ENCODE results near the gene FAM219B.
"Not testable (repeated sequence)": the region's sequence is repeated elsewhere in the genome, so short reads cannot be mapped to it uniquely, and the experiment has no call there.

The FAM219B gene

GRCh38 chr15:74906450-74907162 lies at the start of gene FAM219B:
TSS of gene FAM219B (minus strand) at chr15:74906851. CDS start at chr15:74906800, 51 bp downstream.
- peak; percentile 75 to 81 for DNase-seq (ENCODE audit: low read depth in 2 of 2)

- DNase-seq (ENCODE audit: low read depth in 2 of 2) = peak; percentile 50 to 58
Observed at GRCh38 chr15:74955796-74956647, 49.4 kb upstream of the FAM219B start.

DNA sequence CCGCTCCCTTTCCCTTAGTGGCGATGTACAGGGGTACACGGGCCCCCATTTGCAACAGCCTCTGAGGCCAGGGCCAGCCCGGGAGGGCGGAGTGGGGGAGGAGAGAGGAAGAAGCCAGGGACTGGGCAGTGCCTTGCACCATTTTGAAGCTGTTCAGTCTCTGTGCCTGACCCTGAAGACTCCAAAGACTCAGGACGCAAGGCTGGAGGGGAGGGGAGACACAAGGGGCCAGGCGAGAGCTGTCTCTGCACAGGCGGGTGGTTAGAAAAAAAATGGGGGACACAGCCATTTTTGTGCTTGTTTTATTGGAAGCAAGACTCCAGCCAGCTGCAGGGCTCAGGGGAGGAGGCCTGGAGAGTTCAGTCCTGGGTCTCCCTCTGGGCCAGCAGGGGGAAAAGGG lies 48.4 kb upstream of the FAM219B start:
- DNase-seq (ENCODE audit: low read depth in 2 of 2) = no peak

- no peak for DNase-seq (ENCODE audit: low read depth in 2 of 2)
Observed at GRCh38 chr15:74954515-74954914, 47.9 kb upstream of the FAM219B start.

DNA sequence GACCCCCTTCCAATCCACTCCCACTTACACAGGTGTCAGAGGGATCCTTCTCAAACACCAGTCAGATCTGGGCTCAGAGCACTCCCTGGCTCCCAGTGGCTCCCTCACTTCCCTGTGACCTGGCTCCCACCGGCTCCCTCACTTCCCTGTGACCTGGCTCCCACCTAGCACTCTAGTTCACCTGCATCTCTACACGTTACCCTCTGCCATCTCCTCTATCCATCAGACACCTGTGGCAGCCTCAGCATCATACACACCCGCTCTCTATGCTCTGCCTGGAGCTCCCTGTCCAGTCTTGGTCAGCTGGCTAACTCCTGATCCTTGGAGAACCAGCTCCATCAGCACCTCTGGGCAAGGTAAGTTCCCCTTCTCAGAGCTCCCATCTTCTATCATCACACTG lies 44.4 kb upstream of the FAM219B start:
- DNase-seq (ENCODE audit: low read depth in 2 of 2) = no peak

DNA sequence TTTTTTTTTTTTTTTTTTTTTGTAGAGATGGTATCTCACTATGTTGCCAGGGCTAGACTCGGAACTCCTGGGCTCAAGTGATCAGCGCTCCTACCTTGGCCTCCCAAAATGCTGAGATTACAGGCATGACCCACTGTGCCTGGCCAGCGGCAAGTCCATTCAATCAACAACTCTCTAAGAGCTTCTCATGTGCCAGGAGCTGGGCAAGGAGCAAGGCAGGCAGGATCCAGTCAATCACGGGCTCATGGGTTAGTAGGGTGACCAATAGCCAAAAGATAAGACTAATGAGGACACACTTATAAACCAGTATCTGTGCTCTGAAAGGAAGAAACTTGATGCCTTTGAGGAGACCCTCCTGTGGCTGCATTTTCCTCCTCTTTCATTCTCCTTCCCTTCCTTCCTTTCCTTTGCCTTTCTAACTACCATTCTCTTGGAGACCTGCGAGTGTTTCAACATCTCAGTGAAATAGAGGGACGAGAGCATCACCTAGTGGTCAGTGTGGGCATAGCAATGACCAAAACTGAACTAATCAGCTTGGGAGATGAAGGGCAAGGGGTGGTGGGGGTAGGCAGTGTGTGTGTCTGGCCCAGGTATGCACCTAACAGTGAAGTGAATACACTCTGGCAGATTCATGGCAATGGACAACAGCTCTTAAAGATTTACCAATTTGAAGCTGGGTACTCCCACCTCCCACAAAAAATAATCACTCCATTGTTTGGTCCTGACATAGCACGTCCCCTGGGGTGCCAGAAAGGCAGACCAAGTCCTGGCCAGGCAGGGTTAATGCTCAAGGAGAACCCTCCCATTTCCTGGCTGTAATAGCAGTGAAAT lies 43.6 kb upstream of the FAM219B start:
- DNase-seq (ENCODE audit: low read depth in 2 of 2) = peak; percentile 49 to 70

DNA sequence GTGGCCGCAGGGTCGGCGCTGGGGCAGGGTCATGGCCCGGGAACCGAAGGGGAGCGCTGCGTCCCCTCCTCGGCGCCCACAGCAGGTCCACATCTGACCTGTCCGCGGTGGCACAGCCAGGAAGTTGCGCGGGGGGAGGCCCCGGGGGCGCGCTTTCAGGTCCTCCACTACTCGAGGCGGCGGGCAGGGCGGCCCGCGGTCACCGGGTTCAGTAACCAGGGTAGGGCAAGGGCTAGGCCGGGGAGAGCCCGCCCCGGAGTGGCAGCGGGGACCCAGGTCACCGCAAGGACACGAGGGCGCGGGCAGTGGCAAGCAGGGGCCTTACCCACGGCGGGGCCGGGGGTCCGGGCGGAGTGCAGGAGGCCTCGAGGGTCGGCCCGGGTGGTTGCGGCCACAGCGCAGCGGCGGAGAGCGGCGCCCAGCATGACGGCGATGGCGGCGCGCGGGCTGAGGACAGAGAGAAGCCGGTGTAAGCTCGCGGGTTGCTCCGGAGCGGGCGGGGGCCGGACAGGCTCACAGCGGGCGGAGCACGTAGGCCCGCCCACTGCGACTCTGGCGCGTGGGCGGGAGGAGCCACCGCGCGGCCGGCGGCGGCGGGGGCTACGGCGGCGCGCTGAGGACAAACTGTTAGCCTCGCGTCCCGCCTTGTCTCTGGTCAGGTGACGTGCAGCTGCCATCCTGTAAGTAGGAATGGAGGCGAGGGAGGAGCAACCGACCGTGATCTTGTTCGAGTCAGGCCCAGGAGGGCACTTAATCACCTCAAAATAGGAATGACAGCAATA lies 31.1 kb upstream of the FAM219B start, which contains the start of gene COX5A:
Gene COX5A, minus strand, starts transcription at position 484 of the 782 bp plus-strand sequence. Its CDS starts 59 bp downstream, at position 425.
- DNase-seq (ENCODE audit: low read depth in 2 of 2) = peak; percentile 85 to 87

GRCh38 chr15:74937272-74937589 lies 30.6 kb upstream of the FAM219B start:
- DNase-seq (ENCODE audit: low read depth in 2 of 2) = no peak

- not testable (repeated sequence) for DNase-seq (ENCODE audit: low read depth in 2 of 2)
Observed at GRCh38 chr15:74935193-74935592, 28.5 kb upstream of the FAM219B start.

DNA sequence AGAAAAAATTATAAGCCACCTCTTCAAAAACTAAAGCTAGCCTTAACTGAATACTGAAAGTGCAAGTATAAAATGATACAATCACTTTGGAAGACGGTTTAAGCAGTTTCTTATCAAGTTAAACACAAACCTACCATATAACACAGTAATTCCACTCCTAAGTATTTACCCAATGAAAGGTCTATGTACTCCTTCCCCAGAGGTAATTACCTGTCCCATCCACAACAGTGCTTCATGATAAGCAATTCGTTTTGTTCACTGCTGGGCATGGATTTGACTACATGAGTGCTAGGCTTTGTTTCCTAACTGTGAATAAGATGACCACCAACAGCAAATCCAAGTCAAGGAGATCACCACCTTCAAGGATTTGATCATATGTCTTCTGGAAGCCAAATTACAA lies 26.9 kb upstream of the FAM219B start:
- DNase-seq (ENCODE audit: low read depth in 2 of 2) = no peak

GRCh38 chr15:74928771-74929198 lies 22.1 kb upstream of the FAM219B start:
- DNase-seq (ENCODE audit: low read depth in 2 of 2) = no peak

DNA sequence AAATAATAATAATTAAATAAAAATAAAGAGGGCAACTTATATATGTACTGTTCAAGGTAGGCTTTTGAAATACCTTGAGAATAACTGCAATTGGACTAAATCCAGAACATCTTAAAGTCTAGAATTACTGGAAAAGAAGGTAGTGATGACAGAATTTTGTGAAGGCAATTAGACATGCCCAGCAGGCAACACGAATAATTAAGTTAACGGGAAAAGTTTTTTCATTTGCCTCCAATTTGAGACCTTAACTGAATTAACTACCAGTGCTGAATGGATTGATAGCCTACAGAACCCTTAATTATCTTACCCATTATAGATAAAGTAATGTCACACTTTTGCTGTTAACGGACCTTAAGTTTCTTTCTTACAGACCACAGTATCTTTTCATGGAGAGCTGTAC lies 17.9 kb upstream of the FAM219B start:
- DNase-seq (ENCODE audit: low read depth in 2 of 2) = no peak

DNA sequence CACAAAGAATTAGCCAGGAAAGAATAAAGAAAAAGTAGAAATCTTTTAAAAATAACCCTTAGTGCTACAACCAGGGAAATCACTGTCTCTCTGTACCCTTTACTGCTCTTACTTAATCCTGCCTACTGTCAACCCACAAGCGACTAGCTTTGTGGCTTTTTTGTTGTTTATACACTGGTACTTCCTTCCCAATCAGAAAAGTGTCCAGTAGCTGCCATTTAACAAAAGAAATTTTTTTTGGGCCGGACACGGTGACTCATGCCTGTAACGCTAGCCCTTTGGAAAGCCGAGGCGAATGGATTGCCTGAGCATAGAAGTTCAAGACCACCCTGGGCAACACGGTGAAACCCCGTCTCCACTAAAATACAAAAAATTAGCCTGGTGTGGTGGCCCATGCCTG lies 13.8 kb upstream of the FAM219B start:
- DNase-seq (ENCODE audit: low read depth in 2 of 2) = no peak

GRCh38 chr15:74917676-74918075 lies 11.0 kb upstream of the FAM219B start:
- DNase-seq (ENCODE audit: low read depth in 2 of 2) = no peak

- not testable (repeated sequence) for DNase-seq (ENCODE audit: low read depth in 2 of 2)
Observed at GRCh38 chr15:74913799-74914198, 7.1 kb upstream of the FAM219B start.

DNA sequence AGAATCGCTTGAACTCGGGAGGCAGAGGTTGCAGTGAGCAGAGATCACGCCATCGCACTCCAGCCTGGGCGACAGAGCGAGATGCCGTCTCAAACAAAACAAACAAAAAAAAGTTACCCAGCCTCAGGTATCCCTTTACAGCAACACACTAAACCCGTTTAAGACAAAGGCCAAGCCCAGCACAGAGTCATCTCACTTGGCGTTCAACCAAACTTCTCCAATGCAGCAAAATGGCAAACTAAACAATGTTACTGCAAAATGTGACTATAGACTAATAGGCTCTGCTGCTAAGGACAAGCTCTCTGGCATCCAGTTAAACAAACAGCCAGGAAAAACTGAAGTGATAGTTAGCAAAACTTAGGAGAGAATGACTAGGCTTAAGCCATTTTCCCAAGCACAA lies 6.4 kb upstream of the FAM219B start:
- DNase-seq (ENCODE audit: low read depth in 2 of 2) = no peak

- no peak for DNase-seq (ENCODE audit: low read depth in 2 of 2)
Observed at GRCh38 chr15:74908635-74909034, 2.0 kb upstream of the FAM219B start.

DNA sequence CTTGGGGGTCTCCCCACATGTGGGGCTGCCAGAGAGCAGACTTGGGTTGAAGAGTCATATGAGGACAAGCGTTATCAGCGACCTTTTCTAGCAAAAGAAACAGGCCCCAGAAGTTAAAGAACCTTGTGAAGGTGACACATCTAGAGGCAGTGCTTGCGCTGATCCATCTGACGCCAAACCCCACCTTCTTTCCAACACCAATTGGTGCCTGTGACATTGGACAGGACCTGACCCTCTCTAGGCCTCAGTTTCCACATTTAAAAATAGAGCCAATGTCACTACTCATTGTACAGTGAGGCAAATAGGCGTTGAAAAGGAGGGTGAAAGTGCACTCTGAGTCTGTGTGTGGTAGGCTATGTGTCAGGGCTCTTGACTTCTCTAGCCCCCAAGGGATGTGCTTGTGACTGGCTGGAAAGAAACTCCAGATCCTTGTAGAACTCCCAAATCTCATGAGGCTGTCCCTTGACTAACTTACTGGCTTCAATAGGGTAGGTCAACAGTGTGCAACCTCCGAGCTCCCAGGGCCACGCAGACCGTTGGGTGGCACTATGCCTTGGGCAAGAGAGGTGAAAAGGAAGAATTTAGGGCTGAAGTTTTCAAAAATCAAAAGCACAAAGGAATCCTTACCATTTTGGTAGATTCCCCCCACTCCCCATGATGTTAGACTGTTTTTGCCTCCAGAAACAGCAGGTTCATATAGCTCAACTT lies 666 bp upstream of the FAM219B start:
- DNase-seq (ENCODE audit: low read depth in 2 of 2) = no peak

DNA sequence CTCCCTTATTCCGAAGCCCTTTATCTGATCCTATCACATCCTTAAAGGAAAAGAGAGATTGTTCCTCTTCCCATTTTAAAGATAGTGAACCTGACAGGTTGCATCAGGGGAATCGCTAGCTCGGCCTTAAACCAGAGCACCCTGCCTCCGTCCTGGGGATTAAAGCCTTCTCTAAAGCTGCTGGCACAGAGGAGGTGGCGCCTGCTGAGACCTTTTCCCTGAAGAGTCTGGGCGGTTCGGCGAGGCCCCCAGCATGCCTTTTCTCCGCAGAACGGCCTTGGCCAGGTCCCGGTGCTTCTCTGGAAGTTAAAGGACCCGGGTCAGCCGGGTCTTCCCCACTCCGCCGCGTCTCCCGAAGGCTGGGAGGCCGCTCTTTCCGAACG lies 593 bp downstream of the FAM219B start:
- peak in 1 of 2 donors; percentile 15 for DNase-seq (ENCODE audit: low read depth in 2 of 2)

DNA sequence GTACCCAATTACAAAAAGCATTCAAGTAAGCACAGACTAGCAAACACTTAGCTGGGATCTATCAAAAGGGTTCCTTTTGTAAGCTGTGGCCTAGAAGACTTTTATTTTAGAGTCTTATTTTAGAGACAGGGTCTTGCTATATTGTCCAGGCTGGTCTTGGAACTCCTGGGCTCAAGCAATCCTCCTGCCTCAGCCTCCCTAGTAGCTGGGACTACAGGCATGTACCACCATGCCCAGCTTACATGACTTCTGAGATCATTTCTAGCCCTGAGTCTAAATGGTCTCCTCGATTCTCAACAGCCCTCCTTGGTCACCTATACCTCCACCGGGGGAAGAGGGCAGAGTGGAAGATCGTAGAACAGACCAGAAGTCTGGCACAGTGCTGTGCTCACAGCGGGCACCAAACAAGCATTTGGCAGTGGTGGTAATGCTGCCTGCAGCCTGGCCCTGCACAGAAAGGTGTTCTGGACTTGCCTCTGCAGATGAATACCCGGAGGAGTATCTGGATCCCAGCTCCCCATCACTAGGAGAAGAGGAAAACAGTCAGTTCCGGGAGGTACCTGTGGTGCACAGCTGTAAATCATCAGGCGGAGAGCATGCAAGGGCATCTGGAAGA lies 2.4 kb downstream of the FAM219B start:
- DNase-seq (ENCODE audit: low read depth in 2 of 2) = no peak

Data from stimulated activated CD8-positive, alpha-beta memory T cell treated with anti-CD3 and anti-CD28 coated beads, Interleukin-2, amount 100 ng/mL, for 48 hours (primary cell).